Measurements from ENCODE around the gene ZNF462.

Gene ZNF462

GRCh38 chr9:106954558-106954957 lies 91.6 kb downstream of the ZNF462 start:
- no peak for TF ChIP-seq CTCF (IDR thresholded peaks at IDR 0.05; ENCODE audit: low read depth, low read length)
- no peak for DNase-seq (ENCODE audit: extremely low read depth, low read depth)

- TF ChIP-seq CTCF (IDR thresholded peaks at IDR 0.05; ENCODE audit: low read depth, low read length), result no peak
These were observed 92.2 kb downstream of the ZNF462 start for GRCh38 chr9:106954974-106955850.

GRCh38 chr9:106956971-106957370 lies 94.0 kb downstream of the ZNF462 start:
- no peak for DNase-seq (ENCODE audit: extremely low read depth, low read depth)
- TF ChIP-seq CTCF (IDR thresholded peaks at IDR 0.05; ENCODE audit: low read depth, low read length), result no peak

More at GRCh38 chr9:106954974-106955850, 92.2 kb downstream of the ZNF462 start:
- no peak for DNase-seq (ENCODE audit: extremely low read depth, low read depth)

- TF ChIP-seq CTCF (IDR thresholded peaks at IDR 0.05; ENCODE audit: low read depth, low read length), result no peak
- no peak for DNase-seq (ENCODE audit: extremely low read depth, low read depth)
These were observed 96.1 kb downstream of the ZNF462 start for GRCh38 chr9:106958955-106959657.

GRCh38 chr9:106960258-106960657 lies 97.3 kb downstream of the ZNF462 start:
- TF ChIP-seq CTCF (IDR thresholded peaks at IDR 0.05; ENCODE audit: low read depth, low read length), result no peak
- DNase-seq (ENCODE audit: extremely low read depth, low read depth), result no peak

GRCh38 chr9:106961623-106962022 lies 98.7 kb downstream of the ZNF462 start:
- no peak for DNase-seq (ENCODE audit: extremely low read depth, low read depth)
- TF ChIP-seq CTCF (IDR thresholded peaks at IDR 0.05; ENCODE audit: low read depth, low read length), result no peak

- no peak for TF ChIP-seq CTCF (IDR thresholded peaks at IDR 0.05; ENCODE audit: low read depth, low read length)
- no peak for DNase-seq (ENCODE audit: extremely low read depth, low read depth)
These were observed 99.2 kb downstream of the ZNF462 start for GRCh38 chr9:106962122-106962521.
